Renal cortex interstitium (tissue), 11 donors: ENCODE results near the gene TMCC2. TPM values are rescaled to one million over a fixed set of nuclear protein-coding genes. Genes with fewer than 3 reads are reported as not detected.
"Not testable (repeated sequence)": the region's sequence is repeated elsewhere in the genome, so short reads cannot be mapped to it uniquely, and the experiment has no call there.

Experiments
- DNase-seq, 11 donors: peaks; one replicate each; pipeline ENCODE4 v3.0.0-alpha.2; 2013; ENCODE audit warnings: low read depth in 9 of 11, low spot score in 4 of 11; ENCODE audit errors: extremely low read depth in 1 of 11
- polyA plus RNA-seq, 3 donors: library from polyadenylated mRNA; unstranded; fragments of 120-200 nt; gene quantifications; one replicate each; pipeline ENCODE4 v1.2.1, GENCODE V29; 2013; ENCODE audit not compliant: insufficient read length in 3 of 3

Gene TMCC2
- polyA plus RNA-seq, 3 donors = 7.2 to 8.7 (median 7.9) TPM

DNA sequence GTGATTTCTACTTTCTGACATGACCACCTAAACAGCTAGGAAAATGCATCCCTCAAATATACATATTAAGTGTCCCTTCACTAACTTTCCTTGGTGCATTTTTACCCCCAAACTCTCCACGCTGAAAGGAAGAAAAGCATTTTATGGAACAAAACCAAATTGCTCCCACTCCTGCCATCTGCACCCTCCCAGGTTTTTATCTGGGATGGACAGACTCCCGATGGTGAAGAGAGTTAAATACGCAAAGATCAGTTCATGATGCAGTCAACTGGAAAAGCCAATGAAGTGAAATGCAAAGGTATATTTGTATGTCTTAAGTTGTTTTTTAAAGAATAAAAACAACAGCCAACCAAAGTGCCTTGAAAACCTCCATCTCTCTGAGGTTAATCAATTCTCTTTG is 18.9 kb upstream of the TMCC2 start:
- no peak for DNase-seq

- DNase-seq = no peak
These were observed 17.0 kb upstream of the TMCC2 start for GRCh38 chr1:205210756-205211168.

DNA sequence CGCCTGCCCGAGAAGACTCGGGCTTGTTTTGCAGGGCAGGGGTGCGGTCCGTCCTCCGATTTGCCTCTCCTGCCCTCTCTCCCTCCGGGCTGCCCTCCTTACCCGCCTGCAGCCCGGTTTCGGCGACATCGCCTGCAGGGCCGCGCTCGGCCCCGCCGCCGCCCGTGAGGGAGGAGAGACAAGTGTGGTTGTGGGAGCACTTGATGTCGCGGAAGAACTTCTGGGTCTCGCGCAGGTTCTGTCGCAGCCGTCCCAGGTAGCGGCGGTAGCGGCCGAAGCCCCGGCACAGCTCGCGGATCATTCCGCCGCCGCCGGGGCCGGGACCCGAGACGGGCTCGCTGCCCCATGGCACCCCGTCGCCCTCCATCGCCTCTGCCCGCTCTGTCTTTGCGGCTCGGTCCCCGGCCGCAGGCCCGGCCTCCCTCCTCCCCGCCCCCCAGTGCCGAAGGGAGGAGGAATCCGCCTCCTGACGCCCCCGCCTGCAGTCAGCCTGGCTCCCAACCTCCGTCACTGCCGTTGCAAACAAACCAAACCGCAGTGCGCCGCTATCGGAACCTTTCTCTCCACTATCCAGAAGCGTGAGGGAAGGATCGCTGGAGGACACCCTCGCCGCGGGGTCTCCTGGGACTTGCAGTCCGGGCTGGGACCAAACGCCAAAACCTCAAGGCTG is 16.4 kb upstream of the TMCC2 start, which contains the start of gene DSTYK:
Gene DSTYK (minus strand): TSS at position 534 of the 670 bp plus-strand sequence. CDS start 167 bp downstream, at position 367.
- peak; percentile 86 to 95 (median 92) for DNase-seq

- no peak for DNase-seq
These were observed 15.8 kb upstream of the TMCC2 start for GRCh38 chr1:205211839-205212536.

DNA sequence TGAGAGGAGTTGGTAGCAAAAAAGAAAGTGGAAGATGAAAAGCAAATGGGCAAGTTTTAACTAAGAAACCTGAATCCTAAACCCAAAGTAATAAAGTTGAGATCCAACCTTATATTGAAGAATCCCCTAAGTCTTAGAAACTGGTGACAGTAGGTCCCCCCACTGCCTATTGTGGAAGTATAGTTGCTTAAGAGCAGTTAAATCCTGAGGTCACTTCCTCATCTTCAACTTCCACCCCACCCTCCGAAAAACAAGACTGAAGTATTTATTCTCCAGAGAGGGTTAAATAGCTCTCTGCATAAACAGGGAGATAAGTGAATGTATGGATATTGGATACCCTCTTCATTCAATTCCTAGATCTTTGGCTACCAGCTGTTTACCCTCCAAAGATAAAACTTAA is 13.0 kb upstream of the TMCC2 start:
- DNase-seq = no peak

- no peak for DNase-seq
These were observed 11.2 kb upstream of the TMCC2 start for GRCh38 chr1:205216588-205216987.

DNA sequence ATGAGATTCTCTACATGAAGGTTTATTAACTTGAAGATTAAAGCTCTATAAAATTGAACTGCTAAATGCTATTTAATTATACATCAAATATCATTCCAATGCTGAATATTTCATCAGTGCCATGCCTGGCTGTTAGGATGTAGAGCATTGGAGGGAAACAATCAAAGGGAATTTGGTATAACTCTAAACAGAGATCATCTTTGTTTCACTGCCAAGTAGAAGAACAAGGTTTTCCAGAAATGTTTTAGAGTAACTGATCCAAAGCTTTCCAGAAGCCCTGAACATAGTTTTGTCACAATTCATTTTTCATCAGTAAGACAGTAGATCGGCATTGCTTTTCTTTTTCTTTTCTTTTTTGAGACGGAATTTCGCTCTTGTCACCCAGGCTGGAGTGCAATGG is 10.3 kb upstream of the TMCC2 start:
- no peak for DNase-seq

- no peak for DNase-seq
These were observed 7.3 kb upstream of the TMCC2 start for GRCh38 chr1:205220421-205220820.

DNA sequence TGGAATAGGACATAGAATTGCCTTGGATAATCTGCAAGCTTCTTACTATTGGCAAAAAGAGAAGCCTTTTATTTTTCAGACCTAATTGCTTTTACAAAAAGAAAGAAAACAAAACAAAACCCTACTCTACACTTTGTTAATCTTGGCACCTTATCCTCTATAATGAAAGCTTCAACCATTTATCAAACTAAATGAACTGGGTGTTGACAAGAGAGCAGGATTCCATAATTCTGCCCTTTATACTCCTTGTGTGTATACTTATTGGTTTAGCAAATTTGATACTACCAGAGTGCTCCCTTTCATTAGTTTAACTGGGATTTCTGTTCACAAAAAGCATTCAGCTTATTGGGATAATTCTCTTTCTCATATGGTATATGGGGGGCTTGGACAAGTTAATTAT is 3.0 kb upstream of the TMCC2 start:
- no peak for DNase-seq

- DNase-seq = no peak
These were observed 1.6 kb upstream of the TMCC2 start for GRCh38 chr1:205225901-205226765.

GRCh38 chr1:205226868-205227583 is 720 bp upstream of the TMCC2 start:
- DNase-seq = no peak

DNA sequence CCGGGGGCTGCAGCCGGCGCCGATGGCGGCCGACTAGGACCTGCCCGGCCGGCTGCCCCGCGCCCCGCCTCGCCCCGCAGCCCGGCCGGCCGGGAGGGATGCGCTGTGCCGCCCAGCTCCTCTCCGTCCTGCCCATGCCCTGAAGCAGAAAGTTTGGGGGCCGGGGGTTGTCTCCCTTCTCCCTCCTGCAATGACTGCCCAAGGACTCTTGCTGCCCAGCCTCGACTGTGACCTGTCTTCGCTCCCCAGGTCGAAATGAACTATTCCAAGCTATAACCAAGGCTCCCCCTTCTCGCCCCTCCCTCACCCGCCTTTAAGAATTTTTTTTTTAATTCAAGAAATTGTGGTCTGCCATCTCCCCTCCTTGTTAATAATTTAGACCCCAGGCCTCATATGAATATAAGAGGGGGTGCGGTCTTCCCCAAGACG is 361 bp downstream of the TMCC2 start:
- no peak for DNase-seq

DNA sequence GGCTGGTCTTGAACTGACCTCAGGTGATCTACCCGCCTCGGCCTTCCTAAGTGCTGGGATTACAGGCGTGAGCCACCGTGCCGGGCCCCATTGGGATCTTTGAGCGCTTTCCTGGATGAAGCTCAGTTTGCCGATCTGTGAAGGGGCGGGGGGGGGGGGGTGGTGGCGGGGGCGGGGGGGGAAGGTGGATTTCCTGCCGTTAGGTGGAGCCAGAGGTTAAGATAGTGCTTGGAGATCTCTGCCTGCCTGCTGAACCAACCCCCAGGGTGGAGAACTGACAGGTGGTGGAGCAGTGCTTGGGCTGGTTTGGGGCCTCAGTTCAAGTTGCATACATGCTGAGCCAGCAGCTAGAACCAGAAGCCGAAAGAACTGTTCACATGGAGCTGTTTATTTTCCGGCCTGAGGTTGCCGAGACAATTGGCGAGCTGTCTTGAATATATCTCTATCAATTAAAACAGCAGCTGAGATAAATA is 1.7 kb downstream of the TMCC2 start:
- no peak for DNase-seq

- no peak for DNase-seq
These were observed 2.4 kb downstream of the TMCC2 start for GRCh38 chr1:205229916-205230700.

DNA sequence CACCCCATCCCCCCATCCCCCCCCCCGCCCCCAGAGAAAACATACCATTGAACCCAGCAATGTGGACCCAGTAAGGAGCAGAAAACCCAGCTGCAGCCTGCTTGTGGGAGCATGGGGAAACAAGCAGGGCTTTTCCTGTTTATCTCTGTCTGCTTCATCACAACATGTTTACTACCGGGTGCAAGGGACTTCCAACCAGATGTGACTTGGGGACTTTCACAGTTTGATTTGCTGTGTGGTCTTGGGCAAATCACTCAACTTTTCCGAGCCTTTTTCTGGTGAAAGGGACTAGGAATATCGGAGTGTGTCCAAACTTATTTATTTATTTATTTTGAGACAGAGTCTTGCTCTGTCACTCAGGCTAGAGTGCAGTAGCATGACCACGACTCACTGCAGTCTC is 3.2 kb downstream of the TMCC2 start:
- DNase-seq = no peak

- DNase-seq = no peak
These were observed 4.5 kb downstream of the TMCC2 start for GRCh38 chr1:205232127-205232820.

GRCh38 chr1:205232945-205233397 is 5.2 kb downstream of the TMCC2 start:
- no peak for DNase-seq

DNA sequence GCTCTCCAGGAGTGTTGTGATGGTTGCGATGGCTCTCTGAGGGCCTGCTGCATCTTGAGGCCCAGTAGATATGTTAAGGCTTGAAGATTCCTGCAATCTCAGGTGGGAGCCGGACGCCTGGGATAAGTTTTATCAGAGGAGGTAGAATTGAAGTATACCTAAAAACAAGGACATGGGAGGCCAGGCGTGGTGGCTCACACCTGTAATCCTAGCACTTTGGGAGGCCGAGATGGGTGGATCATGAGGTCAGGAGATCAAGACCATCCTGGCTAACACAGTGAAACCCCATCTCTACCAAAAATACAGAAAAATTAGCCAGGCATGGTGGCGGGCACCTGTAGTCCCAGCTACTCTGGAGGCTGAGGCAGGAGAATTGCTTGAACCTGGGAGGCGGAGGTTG is 6.2 kb downstream of the TMCC2 start:
- DNase-seq = not testable (repeated sequence)
